Caki2 (cell line): ENCODE data around the gene C1QB. TPM values are rescaled to one million over a fixed set of nuclear protein-coding genes. Genes with fewer than 3 reads are reported as not detected.

ENCODE experiments used
- DNase-seq: peaks from one replicate; pipeline ENCODE4 v3.0.0-alpha.2; 2015; ENCODE audit warnings: low read depth
- in situ Hi-C: cut with HindIII; loops from 2 replicates; pipeline ENCODE4 v1.10.0; 2016; ENCODE audit warnings: low sequenced_read_pairs, low pct_unique_long_range_greater_than_20kb, mixed read lengths
- total RNA-seq: library from RNA; depleted of rRNA; stranded (reverse); fragments of >200 nt; shearing (Covaris generic); gene quantifications from 2 replicates; pipeline ENCODE4 v1.2.3, GENCODE V29; 2014; ENCODE audit warnings: low replicate concordance

C1QB gene
- total RNA-seq, 1 experiment from 2014 or later, result not detected

- in situ Hi-C loops, result no loop called here
- DNase-seq, result no peak
These were observed 24.2 kb upstream of the C1QB start for GRCh38 chr1:22628698-22629444.

GRCh38 chr1:22629886-22630285 lies 23.1 kb upstream of the C1QB start:
- no peak for DNase-seq
- in situ Hi-C loops, result no loop called here

- in situ Hi-C loops, result no loop called here
- no peak for DNase-seq
These were observed 19.2 kb upstream of the C1QB start for GRCh38 chr1:22633697-22634463.

GRCh38 chr1:22635436-22635835 lies 17.6 kb upstream of the C1QB start:
- DNase-seq, result no peak
- in situ Hi-C loops, result no loop called here

GRCh38 chr1:22636353-22636752 lies 16.7 kb upstream of the C1QB start, which contains the start of gene C1QA:
C1QA (plus strand) TSS chr1:22636628; CDS start chr1:22637617, 989 bp downstream.
- in situ Hi-C loops, result no loop called here

GRCh38 chr1:22636927-22637326 lies 16.1 kb upstream of the C1QB start:
- DNase-seq, result no peak
- in situ Hi-C loops, result no loop called here

More at GRCh38 chr1:22636353-22636752, 16.7 kb upstream of the C1QB start, which contains the start of gene C1QA:
- no peak for DNase-seq

GRCh38 chr1:22637907-22638445 lies 15.1 kb upstream of the C1QB start:
- in situ Hi-C loops, result no loop called here
- DNase-seq, result no peak

GRCh38 chr1:22638476-22639234 lies 14.4 kb upstream of the C1QB start:
- in situ Hi-C loops, result no loop called here
- DNase-seq, result no peak

- no peak for DNase-seq
- in situ Hi-C loops, result no loop called here
These were observed 13.8 kb upstream of the C1QB start for GRCh38 chr1:22639286-22639685.

GRCh38 chr1:22641247-22641646 lies 11.8 kb upstream of the C1QB start:
- no peak for DNase-seq
- in situ Hi-C loops, result no loop called here

- DNase-seq, result peak; percentile 38
- in situ Hi-C loops, result no loop called here
These were observed 11.0 kb upstream of the C1QB start for GRCh38 chr1:22641906-22642636.

- in situ Hi-C loops, result no loop called here
- DNase-seq, result no peak
These were observed 9.7 kb upstream of the C1QB start, which contains the start of gene C1QC for GRCh38 chr1:22643381-22643780. C1QC (plus strand) TSS chr1:22643633; CDS start chr1:22644024, 391 bp downstream.

- DNase-seq, result no peak
- in situ Hi-C loops, result no loop called here
These were observed 9.1 kb upstream of the C1QB start for GRCh38 chr1:22643928-22644327.

- in situ Hi-C loops, result no loop called here
- DNase-seq, result no peak
These were observed 7.1 kb upstream of the C1QB start for GRCh38 chr1:22645931-22646330.

- in situ Hi-C loops, result no loop called here
- DNase-seq, result no peak
These were observed 6.7 kb upstream of the C1QB start for GRCh38 chr1:22646384-22646783.

- in situ Hi-C loops, result no loop called here
- DNase-seq, result no peak
These were observed 2.8 kb upstream of the C1QB start for GRCh38 chr1:22650089-22650693.
